Ovary (tissue), 9 donors: ENCODE data around the gene ETF1. TPM values are rescaled to one million over a fixed set of nuclear protein-coding genes. Genes with fewer than 3 reads are reported as not detected.

Experiments used
- DNase-seq, 5 donors: peaks; one replicate each; pipeline ENCODE4 v3.0.0-alpha.2; 2019 to 2020
- H3K27ac ChIP-seq, 2 donors: fragments of 200-600 bp; one replicate each; pipeline versions ENCODE4 v1.5.1 to v1.8.0; 2019 to 2022
- H3K27me3 ChIP-seq: fragments of 200-600 bp; one replicate; pipeline ENCODE4 v1.8.0; 2022
- H3K36me3 ChIP-seq: fragments of 200-600 bp; sonication (generic); one replicate; pipeline ENCODE4 v1.5.1; 2019
- H3K4me1 ChIP-seq: one replicate; pipeline ENCODE4 v1.8.1; 2013; ENCODE audit warnings: mild to moderate bottlenecking, moderate library complexity; ENCODE audit not compliant: insufficient read depth
- H3K4me3 ChIP-seq: fragments of 200-600 bp; sonication (generic); one replicate; pipeline ENCODE4 v1.5.1; 2017
- H3K9me3 ChIP-seq, 2 donors: fragments of 200-600 bp in 1 of 2; sonication (generic) in 1 of 2; one replicate each; pipeline versions ENCODE4 v1.5.1 to v1.8.1; 2013 to 2019; ENCODE audit warnings: mild to moderate bottlenecking in 1 of 2, moderate library complexity in 1 of 2
- EP300 ChIP-seq: sonication (generic); formaldehyde crosslinking; IDR thresholded peaks from one replicate; pipeline ENCODE4 v1.6.1; 2017; ENCODE audit warnings: antibody characterized with exemption
- POLR2A ChIP-seq: fragments of 450-650 bp; IDR thresholded peaks from one replicate; pipeline ENCODE4 v1.6.1; 2017; ENCODE audit warnings: antibody characterized with exemption, mild to moderate bottlenecking, moderate library complexity
- WGBS, 3 donors: extraction: QIAGEN DNeasy Blood & Tissue Kit in 1 of 3; methylation state at CpG; one replicate each; pipeline versions ENCODE4 v1.1.5 to v1.1.7; 2013 to 2017; 5-methylcytosine and 5-hydroxymethylcytosine counted together
- intact Hi-C, 4 donors: fragments of 100-400 bp; cut with DNase I; formaldehyde crosslinking; loops; one replicate each; pipeline versions ENCODE4 v1.11.0 to v1.15.1; 2022 to 2023
- polyA plus RNA-seq, 2 donors: library from polyadenylated mRNA; stranded (reverse); fragments of 200-250 nt in 1 of 2; fragments of 350-450 nt in 1 of 2; fragmentation: Illumina TruSeq in 1 of 2; extraction: RNeasy Lipid Tissue Mini Kit (QIAGEN cat#74804) in 1 of 2; gene quantifications; one replicate each; pipeline ENCODE4 v1.2.3, GENCODE V29; 2013 to 2014
- total RNA-seq, 7 donors: library from RNA; depleted of rRNA in 2 of 7; stranded (reverse); fragments of >200 nt in 2 of 7; fragmentation: NEBNext Ultra II Directional in 3 of 7; extraction: Animal tissue kit (Norgen Biotek cat#: 25700) in 3 of 7; gene quantifications; one replicate each; pipeline versions ENCODE4 v1.1.0 to v1.2.4, GENCODE V29; 2016 to 2023
- TF ChIP-seq, protein P1 (sequence below), 3 donors: fragments of 450-650 bp in 2 of 3; fragments of 200-600 bp in 1 of 3; IDR thresholded peaks; one replicate each; pipeline versions ENCODE4 v1.5.1 to v1.8.0; 2016 to 2022; ENCODE audit warnings: antibody characterized with exemption in 3 of 3, mild to moderate bottlenecking in 1 of 3
- donor health status: DM: no; HTN: no; CAD: no; lungs with moderate emphysema.
- donor health status: DM: no; HTN: no; CAD: no.
- donor health status: Bipolar disorder and iron deficiency.
- donor health status: DM: yes; HTN: yes; CAD: no.
- donor health status: DM: no; HTN: no; CAD: no.
- donor health status: DM: yes; HTN: yes; CAD: no.

Gene ETF1
- total and polyA plus RNA-seq, 9 donors: 29.3 to 106 (median 68.3) TPM

DNA sequence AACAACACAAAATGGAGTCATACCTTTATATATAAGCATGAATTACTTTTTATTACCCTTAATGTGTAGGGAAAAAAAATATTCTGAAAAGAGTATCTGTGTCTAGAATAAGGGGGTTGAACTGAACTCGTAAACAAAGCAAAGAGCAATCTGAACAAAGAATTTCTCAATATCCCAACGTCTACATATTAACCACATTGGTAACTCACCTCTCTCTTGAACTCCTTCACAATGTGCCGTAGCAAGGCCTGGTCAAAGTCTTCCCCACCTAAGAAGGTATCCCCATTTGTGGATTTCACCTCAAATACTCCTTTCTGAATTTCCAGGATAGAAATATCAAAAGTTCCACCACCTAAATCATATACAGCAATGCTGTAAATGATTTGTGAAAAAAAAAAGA is 23.8 kb upstream of the ETF1 start:
- WGBS, 3 donors: 75 to 85% (median 83%) methylated on average over 3 of the region's 3 CpGs
- no peak for DNase-seq
- H3K4me1 ChIP-seq: no peaks in the 10 kb centered on the region
- TF ChIP-seq, protein P1, sequence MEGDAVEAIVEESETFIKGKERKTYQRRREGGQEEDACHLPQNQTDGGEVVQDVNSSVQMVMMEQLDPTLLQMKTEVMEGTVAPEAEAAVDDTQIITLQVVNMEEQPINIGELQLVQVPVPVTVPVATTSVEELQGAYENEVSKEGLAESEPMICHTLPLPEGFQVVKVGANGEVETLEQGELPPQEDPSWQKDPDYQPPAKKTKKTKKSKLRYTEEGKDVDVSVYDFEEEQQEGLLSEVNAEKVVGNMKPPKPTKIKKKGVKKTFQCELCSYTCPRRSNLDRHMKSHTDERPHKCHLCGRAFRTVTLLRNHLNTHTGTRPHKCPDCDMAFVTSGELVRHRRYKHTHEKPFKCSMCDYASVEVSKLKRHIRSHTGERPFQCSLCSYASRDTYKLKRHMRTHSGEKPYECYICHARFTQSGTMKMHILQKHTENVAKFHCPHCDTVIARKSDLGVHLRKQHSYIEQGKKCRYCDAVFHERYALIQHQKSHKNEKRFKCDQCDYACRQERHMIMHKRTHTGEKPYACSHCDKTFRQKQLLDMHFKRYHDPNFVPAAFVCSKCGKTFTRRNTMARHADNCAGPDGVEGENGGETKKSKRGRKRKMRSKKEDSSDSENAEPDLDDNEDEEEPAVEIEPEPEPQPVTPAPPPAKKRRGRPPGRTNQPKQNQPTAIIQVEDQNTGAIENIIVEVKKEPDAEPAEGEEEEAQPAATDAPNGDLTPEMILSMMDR (IDR thresholded peaks at IDR 0.05): no peak
- TF ChIP-seq EP300: no peak
- TF ChIP-seq POLR2A: no peak
- H3K27ac ChIP-seq: no peak overlapping the region
- no peaks in the 10 kb centered on the region for H3K36me3 ChIP-seq
- H3K4me3 ChIP-seq: no peak overlapping the region
- H3K27me3 ChIP-seq: no peaks in the 10 kb centered on the region
- no peaks in the 10 kb centered on the region for H3K9me3 ChIP-seq
- intact Hi-C loops: no loop called here

DNA sequence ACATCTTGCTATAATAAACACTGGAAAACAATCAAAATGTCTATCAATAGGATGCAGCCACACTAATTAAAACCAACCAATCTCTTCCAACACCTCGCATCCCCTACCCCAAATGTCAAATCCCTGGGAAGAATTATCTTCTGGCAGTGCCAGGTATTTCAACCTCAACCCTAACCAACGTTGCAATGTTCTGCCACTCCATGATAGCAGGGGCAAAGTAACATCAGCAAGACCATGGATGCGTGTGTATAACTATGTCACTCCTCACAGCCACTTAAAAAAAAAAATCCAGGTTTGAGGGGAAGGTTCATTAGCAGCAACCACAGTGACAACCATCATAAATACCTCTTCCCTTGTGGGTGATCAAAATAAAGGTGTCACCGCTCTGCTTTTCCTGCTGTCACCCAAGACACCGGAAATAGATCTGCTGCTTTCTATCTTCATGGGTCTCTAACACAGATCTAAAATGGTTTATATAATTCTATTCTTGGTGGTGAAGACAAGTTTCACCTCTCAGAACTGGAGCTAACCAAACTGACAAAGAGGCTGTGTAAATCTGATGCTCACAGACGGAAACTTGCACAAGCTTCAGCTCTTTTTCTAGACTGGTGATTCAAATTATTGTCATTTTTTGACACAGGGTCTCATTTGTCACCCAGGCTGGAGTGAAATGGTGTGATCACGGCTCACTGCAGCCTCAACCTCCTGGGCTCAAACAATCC is 22.2 kb upstream of the ETF1 start:
- intact Hi-C loops: no loop called here
- H3K27ac ChIP-seq: no peak overlapping the region
- no peak for TF ChIP-seq POLR2A
- TF ChIP-seq, protein P1 (IDR thresholded peaks at IDR 0.05): no peak
- TF ChIP-seq EP300: no peak
- H3K4me1 ChIP-seq: no peaks in the 10 kb centered on the region
- H3K4me3 ChIP-seq: no peak overlapping the region
- no peaks in the 10 kb centered on the region for H3K36me3 ChIP-seq
- H3K27me3 ChIP-seq: no peaks in the 10 kb centered on the region
- WGBS, 3 donors: 82 to 87% (median 83%) methylated on average over 7 of the region's 7 CpGs
- no peaks in the 10 kb centered on the region for H3K9me3 ChIP-seq
- DNase-seq: no peak

DNA sequence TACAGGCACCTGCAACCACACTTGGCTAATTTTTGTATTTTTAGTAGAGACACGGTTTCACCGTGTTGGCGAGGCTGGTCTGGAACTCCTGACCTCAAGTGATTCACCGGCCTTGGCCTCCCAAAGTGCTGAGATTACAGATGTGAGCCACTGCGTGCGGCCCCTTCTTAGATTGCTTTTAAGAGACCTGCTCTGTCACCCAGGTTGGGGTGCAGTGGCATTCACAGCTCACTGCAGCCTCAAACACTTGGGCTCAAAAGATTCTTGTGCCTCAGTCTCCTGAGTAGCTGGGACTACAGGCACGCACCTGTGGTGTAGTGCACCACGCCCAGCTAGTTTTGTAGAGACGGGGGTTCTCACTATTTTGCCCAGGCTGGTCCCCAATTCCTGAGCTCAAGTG is 21.2 kb upstream of the ETF1 start:
- no peak for DNase-seq
- no peaks in the 10 kb centered on the region for H3K36me3 ChIP-seq
- no peaks in the 10 kb centered on the region for H3K9me3 ChIP-seq
- H3K27me3 ChIP-seq: no peaks in the 10 kb centered on the region
- intact Hi-C loops: no loop called here
- no peaks in the 10 kb centered on the region for H3K4me1 ChIP-seq
- WGBS, 3 donors: 75 to 89% (median 76%) methylated on average over 9 of the region's 9 CpGs
- no peak overlapping the region for H3K27ac ChIP-seq
- no peak overlapping the region for H3K4me3 ChIP-seq
- TF ChIP-seq POLR2A (no peak), EP300 (no peak)
- TF ChIP-seq, protein P1 (IDR thresholded peaks at IDR 0.05): no peak

DNA sequence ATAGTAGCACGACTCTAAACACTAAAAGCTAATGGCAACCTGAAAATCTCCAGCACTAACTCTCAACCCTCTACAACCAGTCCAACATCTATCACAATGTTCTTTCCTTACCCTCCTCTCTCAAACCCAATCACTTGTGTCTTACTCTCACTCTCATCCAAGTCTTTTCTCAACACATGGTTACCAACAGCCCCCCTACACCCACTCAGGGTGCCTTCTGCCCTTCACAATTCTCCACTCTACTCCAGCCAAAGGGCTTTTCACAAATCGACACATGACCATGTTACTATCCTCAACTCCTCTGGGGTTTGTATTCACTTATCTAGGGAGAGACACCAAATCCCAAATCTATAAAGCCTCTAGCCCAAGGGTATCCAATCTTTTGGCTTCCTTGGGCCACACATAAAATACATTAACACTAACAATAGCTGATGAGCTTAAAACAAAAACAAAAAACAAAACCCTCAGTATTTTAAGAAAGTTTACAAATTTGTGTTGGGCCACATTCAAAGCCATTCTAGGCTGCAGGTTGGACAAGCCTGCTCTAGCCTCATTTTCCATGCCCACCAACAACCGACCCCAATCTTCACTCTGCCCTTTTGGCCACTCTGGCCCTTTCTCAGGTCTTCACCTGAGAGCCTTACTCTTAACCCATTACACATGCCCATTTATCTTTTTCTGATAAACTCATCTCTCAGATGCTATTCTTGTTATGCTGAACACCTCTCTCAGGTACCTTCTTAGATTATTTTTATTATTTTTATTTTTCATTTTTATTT is 20.5 kb upstream of the ETF1 start:
- Histone ChIP-seq H3K27me3 (no peaks in the 10 kb centered on the region), H3K36me3 (no peaks in the 10 kb centered on the region), H3K9me3 (no peaks in the 10 kb centered on the region), H3K27ac (no peak overlapping the region), H3K4me3 (no peak overlapping the region), H3K4me1 (no peaks in the 10 kb centered on the region)
- intact Hi-C loops: no loop called here
- WGBS, 3 donors: 69 to 78% (median 76%) methylated on average over 3 of the region's 3 CpGs
- no peak for DNase-seq
- TF ChIP-seq EP300 (no peak), POLR2A (no peak)
- TF ChIP-seq, protein P1 (IDR thresholded peaks at IDR 0.05): no peak
